GM19468 (cell line): Measurements from ENCODE around the gene TRPM3.
"Not testable (repeated sequence)": the region's sequence is repeated elsewhere in the genome, so short reads cannot be mapped to it uniquely, and the experiment has no call there.

Experiments used
- ATAC-seq: cut with Tn5 transposase; IDR thresholded peaks from one replicate; pipeline ENCODE4 v1.9.1; 2021; ENCODE audit warnings: mild to moderate bottlenecking, moderate library complexity, moderate number of reproducible peaks; ENCODE audit not compliant: unreplicated experiment; ENCODE audit errors: extremely low read depth

TRPM3 gene

GRCh38 chr9:71004196-71004595, 117.2 kb downstream of the TRPM3 start:
- no peak for ATAC-seq

- no peak for ATAC-seq
Observed at GRCh38 chr9:71003346-71003745, 118.1 kb downstream of the TRPM3 start.

- no peak for ATAC-seq
Observed at GRCh38 chr9:71001780-71002386, 119.5 kb downstream of the TRPM3 start.

GRCh38 chr9:70998962-70999361, 122.5 kb downstream of the TRPM3 start:
- no peak for ATAC-seq

DNA sequence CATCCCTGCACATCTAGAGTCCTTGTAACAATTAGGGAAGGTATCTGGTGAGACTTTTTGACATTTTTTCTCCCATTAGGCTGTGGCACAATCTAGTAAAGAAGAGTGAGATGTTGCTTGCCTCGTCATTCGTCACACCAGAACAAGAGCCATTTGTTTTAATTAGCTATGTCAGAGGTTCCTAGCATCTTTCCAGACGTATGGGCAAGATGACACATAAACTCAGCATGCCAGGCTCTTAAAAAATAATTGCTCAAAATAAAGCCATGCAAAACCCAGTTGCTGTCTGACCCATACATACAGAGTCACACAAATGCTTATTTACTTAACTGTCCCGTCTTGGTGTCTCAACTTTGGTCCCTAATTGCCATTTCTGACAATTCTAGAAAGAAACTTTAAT, 125.9 kb downstream of the TRPM3 start:
- ATAC-seq, result no peak

- no peak for ATAC-seq
Observed at GRCh38 chr9:70994582-70994981, 126.8 kb downstream of the TRPM3 start.

DNA sequence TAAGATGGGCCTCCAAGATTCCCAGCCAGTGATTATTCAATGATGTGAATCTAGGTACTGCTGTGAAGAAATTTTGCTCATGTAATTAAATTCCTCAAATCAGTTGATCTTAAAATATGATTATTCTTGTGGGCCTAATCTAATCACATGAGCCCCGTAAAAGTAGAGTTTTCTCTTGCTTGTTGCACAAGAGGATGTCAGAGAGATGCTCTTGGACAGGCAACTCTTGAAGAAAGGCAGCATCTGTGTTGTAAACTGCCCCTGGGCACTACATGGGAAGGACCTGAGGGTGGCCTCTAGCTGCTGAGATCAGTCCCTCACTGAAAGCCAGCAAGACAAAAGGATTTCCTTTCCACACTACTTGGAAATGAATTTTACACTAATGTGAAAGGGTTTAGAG, 132.9 kb downstream of the TRPM3 start:
- no peak for ATAC-seq

DNA sequence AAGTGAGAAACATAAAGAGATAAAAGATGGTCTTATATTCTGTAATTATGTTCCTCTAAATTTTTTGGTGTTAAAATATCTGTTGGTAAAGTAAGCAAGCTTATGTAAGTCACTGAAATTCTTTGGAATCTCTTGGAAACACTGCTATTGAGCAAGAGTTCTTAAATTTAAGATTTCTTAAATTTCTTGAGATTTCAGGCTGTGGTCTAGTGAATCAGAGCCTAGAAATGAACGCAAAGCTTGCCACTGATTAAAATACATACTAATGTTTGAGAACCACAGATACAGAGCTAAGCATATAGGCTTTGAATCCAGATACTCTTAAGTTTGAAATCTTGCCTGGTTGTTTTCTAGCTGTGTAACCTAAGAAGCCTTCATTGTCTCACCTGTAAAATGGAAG, 133.4 kb downstream of the TRPM3 start:
- no peak for ATAC-seq

- no peak for ATAC-seq
Observed at GRCh38 chr9:70986984-70987383, 134.4 kb downstream of the TRPM3 start.

DNA sequence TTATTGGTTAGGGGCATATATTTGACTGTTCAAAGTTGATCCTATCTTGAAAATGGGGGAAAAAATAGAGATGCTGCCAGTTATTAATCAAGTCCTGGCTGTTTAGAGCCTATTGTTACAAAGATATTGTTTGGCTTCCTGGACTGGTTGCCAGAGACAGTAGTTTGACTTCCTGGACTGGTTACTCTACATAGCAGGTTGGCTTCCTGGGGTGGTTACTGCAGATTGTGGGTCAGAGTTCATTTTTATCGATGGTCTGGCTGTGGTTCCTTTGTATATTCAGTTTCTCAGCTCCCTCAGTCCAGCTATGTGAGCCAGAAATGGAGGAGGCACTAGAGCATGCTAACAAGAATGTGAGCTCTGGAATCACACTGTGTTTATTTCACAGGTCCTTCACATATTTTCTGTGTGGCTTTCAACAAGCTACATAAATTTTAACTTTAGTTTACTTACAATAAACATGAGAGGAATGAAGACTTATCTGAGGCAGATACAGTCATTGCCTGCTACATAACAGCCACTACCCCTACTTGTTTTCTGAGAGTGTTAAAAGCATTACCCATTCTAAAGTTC, 137.6 kb downstream of the TRPM3 start:
- no peak for ATAC-seq

GRCh38 chr9:70981312-70981711, 140.1 kb downstream of the TRPM3 start:
- ATAC-seq, result no peak

- ATAC-seq, result no peak
Observed at GRCh38 chr9:70979966-70980365, 141.5 kb downstream of the TRPM3 start.

- ATAC-seq, result no peak
Observed at GRCh38 chr9:70978085-70978484, 143.3 kb downstream of the TRPM3 start.

GRCh38 chr9:70975821-70976220, 145.6 kb downstream of the TRPM3 start:
- no peak for ATAC-seq

GRCh38 chr9:70971723-70972122, 149.7 kb downstream of the TRPM3 start:
- ATAC-seq, result no peak

- not testable (repeated sequence) for ATAC-seq
Observed at GRCh38 chr9:70966380-70966779, 155.0 kb downstream of the TRPM3 start.

- no peak for ATAC-seq
Observed at GRCh38 chr9:70964861-70965260, 156.6 kb downstream of the TRPM3 start.

DNA sequence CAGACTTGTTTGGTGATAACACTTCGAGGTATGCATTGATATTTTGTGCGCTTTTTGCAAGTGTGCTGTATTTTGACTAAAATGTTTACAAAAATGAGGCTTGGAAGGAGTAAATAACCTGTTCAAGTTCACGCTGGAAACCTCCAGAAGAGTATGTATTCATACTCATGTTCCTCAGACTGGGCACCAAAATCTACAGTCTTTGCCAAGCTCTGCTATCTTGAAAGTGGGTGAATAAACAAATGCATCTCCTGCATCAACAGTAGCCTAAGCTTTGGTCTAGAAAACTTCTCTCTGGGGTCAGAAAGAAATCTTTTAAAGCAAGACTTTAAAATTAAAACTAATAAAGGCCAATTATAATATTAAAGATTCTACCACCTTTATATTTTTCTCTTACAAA, 157.9 kb downstream of the TRPM3 start:
- no peak for ATAC-seq

DNA sequence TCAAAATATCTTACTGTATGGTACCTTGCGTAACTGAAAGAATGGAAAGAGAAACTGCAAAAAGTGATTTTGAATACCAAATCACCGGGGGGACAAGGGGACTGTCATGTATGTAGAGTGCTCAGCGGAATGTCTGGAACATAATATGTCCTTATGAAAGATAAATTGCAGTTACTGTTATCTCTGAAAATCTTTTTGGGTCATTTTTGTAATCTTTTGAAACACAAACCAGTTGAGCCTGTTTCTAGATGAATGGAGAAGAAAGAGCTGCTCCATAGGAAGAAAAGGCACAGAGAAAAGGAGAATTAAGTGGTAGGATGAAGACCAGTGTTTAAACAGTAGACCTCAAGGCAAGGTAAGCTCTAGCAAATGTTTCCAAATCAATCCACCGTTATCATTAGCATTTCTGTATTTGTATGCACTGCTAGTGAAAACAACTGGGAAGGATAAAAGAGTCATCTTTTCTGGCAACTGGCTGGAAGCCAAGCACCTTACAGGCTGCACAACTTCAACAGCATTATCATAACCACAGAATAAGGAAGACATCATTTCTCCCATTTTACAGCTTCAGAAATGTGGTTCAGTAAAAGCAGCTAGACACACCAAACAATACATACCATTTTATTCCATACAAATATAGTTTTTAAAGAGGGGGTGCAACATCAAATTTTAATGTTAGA, 158.5 kb downstream of the TRPM3 start:
- no peak for ATAC-seq

DNA sequence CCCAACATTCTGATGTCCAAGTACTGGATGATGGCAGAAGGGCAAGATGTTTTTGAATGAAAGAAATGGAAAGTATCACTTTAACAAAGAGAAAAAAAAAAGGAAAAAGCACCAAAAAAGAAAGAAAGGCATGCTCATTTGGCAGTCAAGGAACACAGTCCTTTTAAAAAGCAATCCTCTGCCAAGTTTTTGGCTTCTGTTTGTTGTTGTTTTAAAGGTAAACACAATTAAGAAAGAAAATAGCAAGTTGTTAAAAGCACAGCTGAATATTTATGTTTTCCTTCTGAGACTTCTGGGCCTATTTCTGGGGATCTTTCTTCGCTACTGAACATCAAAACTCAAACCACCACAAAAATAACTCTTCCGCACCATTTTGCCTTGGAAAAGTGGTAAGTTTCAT, 162.1 kb downstream of the TRPM3 start:
- no peak for ATAC-seq

- no peak for ATAC-seq
Observed at GRCh38 chr9:70954596-70955143, 166.8 kb downstream of the TRPM3 start.

DNA sequence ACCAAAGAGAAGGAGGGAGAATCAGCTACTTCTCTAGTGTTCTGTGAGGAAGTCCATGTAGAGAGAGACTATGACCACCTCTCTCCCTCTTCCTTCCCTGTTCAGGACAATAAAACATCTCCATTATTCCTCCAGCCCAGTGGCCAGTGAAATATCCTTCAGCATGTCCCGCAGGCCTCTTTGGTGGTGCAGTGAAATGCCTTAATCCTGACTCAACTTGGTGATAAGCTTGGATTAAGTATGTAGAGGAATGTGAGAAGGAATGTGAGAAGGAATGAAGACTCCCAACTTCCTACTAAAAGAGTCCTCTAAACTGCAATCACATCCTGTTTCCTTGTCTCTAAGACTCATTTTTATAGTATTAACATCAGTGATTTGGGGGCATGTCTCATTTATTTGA, 167.3 kb downstream of the TRPM3 start:
- no peak for ATAC-seq
